HepG2 (cell line): Measurements from ENCODE around the gene A1CF. TPM values are rescaled to one million over a fixed set of nuclear protein-coding genes. Genes with fewer than 3 reads are reported as not detected.

ENCODE experiments used
- AKAP8 ChIP-seq: sonication (generic); formaldehyde crosslinking; IDR thresholded peaks from 2 replicates; pipeline ENCODE4 v1.5.1; 2020; ENCODE audit warnings: mild to moderate bottlenecking, missing genetic modification reagents
- HNRNPLL ChIP-seq: fragments of 200-400 bp; formaldehyde crosslinking; IDR thresholded peaks from 2 replicates; pipeline ENCODE4 v1.6.1; 2017; ENCODE audit warnings: mild to moderate bottlenecking, low read depth, low read length; ENCODE audit not compliant: poor library complexity, severe bottlenecking
- HNRNPUL1 ChIP-seq: fragments of 200-400 bp; formaldehyde crosslinking; IDR thresholded peaks from 2 replicates; pipeline ENCODE4 v1.6.1; 2017; ENCODE audit warnings: low read depth, mild to moderate bottlenecking, low read length, moderate library complexity
- IRF2 ChIP-seq: IDR thresholded peaks from 2 replicates; pipeline ENCODE4 v1.6.1; 2018; ENCODE audit warnings: missing genetic modification reagents, missing compliant biosample characterization
- ISL2 ChIP-seq: sonication (generic); formaldehyde crosslinking; IDR thresholded peaks from 2 replicates; pipeline ENCODE4 v1.5.0; 2020; ENCODE audit warnings: missing genetic modification reagents
- KLF13 ChIP-seq: sonication (generic); formaldehyde crosslinking; IDR thresholded peaks from 2 replicates; pipeline ENCODE4 v1.4.0; 2020; ENCODE audit warnings: mild to moderate bottlenecking, missing genetic modification reagents
- KLF6 ChIP-seq: IDR thresholded peaks from 2 replicates; pipeline ENCODE4 v1.8.0; 2016; ENCODE audit warnings: missing biosample characterization, missing genetic modification reagents
- NFIC ChIP-seq: IDR thresholded peaks from 2 replicates; pipeline ENCODE4 v1.6.1; 2012; ENCODE audit warnings: mild to moderate bottlenecking, low read length, inconsistent platforms
- PCBP2 ChIP-seq: fragments of 200-400 bp; formaldehyde crosslinking; optimal IDR thresholded peaks from 2 replicates; pipeline ENCODE3; 2018; ENCODE audit warnings: low read length, low read depth; ENCODE audit not compliant: poor library complexity, severe bottlenecking
- RAD51 ChIP-seq: fragments of 450-650 bp; IDR thresholded peaks from 2 replicates; pipeline ENCODE4 v1.6.1; 2016; ENCODE audit warnings: borderline replicate concordance
- TGIF2 ChIP-seq: IDR thresholded peaks from 2 replicates; pipeline ENCODE4 v1.6.1; 2016; ENCODE audit warnings: control low read depth, missing compliant biosample characterization
- ZNF431 ChIP-seq: sonication (generic); formaldehyde crosslinking; IDR thresholded peaks from 2 replicates; pipeline ENCODE4 v1.9.0; 2022; ENCODE audit warnings: missing genetic modification reagents, low read depth, mild to moderate bottlenecking, borderline replicate concordance
- ZNF598 ChIP-seq: sonication (generic); formaldehyde crosslinking; IDR thresholded peaks from 2 replicates; pipeline ENCODE4 v1.5.1; 2020; ENCODE audit warnings: mild to moderate bottlenecking, missing genetic modification reagents, borderline replicate concordance
- ZNF614 ChIP-seq: IDR thresholded peaks from 2 replicates; pipeline ENCODE4 v1.6.1; 2018; ENCODE audit warnings: missing biosample characterization, missing genetic modification reagents, inconsistent platforms, borderline replicate concordance
- ZNF776 ChIP-seq: sonication (generic); formaldehyde crosslinking; IDR thresholded peaks from 2 replicates; pipeline ENCODE4 v1.4.0; 2020; ENCODE audit warnings: mild to moderate bottlenecking, missing genetic modification reagents
- polyA plus RNA-seq, 8 experiments: library from polyadenylated mRNA; depleted of rRNA in 3 of 8; stranded (reverse) in 7 of 8; unstranded in 1 of 8; fragments of >200 nt; fragmentation: Illumina TruSeq in 4 of 8; extraction: Trizol in 4 of 8; gene quantifications; 2 replicates each; pipeline versions ENCODE4 v1.2.1 to v1.2.3, GENCODE V29; 2011 to 2016; ENCODE audit warnings: low read depth in 4 of 8, missing spikeins in 1 of 8, mixed read lengths in 1 of 8; ENCODE audit not compliant: insufficient read depth in 1 of 8
- total RNA-seq, 5 experiments: library from RNA; depleted of rRNA; stranded (reverse); fragments of >200 nt; fragmentation: Illumina TruSeq; extraction: Trizol; gene quantifications; 2 replicates each; pipeline ENCODE4 v1.2.3, GENCODE V29; 2016; ENCODE audit warnings: low read depth in 1 of 5
- TF ChIP-seq, protein P1 (sequence below): IDR thresholded peaks from 2 replicates; pipeline ENCODE4 v1.6.1; 2016; ENCODE audit warnings: low read depth
- TF ChIP-seq, protein P2 (sequence below): sonication (generic); formaldehyde crosslinking; IDR thresholded peaks from 2 replicates; pipeline ENCODE4 v1.5.0; 2020; ENCODE audit warnings: mild to moderate bottlenecking, missing genetic modification reagents, borderline replicate concordance
- TF ChIP-seq, protein P3 (sequence below): sonication (generic); formaldehyde crosslinking; IDR thresholded peaks from 2 replicates; pipeline ENCODE4 v1.4.0; 2020; ENCODE audit warnings: missing genetic modification reagents
- TF ChIP-seq, protein P4 (sequence below): IDR thresholded peaks from 2 replicates; pipeline ENCODE4 v1.4.0; 2020; ENCODE audit warnings: mild to moderate bottlenecking, missing genetic modification reagents

Gene A1CF
- total and polyA plus RNA-seq, 2 of the 13 experiments (the other 11 are each of a cell fraction or from before 2014, with no cell fraction given) = 56.1 to 58.1 TPM

DNA sequence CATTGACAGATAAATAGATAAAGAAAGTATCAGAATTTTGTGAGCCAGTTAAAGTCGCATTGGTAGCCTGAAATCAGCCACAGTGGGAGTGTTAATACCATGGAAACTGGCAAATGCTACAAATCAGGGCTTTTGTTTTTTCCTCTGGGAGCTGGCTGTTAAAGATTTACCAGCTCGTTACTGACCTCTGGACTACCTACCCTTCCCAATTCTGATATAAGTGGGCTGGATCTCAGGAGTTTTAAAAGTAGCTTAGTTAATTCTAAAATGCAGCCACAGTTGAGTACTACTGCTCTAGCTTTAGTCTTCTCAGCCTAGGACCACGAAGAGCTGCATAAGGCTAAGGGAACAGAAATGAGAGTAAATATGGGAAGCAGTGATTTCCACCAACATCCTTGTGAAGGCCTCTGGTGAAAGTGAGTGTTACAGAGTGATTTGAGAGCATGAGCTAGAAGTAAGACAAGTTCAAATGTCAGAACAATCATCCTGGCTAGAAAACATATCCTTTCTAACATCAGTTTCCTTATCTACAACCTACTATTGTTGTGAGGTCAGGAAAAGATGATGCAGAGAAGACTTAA is 53.2 kb downstream of the A1CF start (continued):
- TF ChIP-seq, protein P1, sequence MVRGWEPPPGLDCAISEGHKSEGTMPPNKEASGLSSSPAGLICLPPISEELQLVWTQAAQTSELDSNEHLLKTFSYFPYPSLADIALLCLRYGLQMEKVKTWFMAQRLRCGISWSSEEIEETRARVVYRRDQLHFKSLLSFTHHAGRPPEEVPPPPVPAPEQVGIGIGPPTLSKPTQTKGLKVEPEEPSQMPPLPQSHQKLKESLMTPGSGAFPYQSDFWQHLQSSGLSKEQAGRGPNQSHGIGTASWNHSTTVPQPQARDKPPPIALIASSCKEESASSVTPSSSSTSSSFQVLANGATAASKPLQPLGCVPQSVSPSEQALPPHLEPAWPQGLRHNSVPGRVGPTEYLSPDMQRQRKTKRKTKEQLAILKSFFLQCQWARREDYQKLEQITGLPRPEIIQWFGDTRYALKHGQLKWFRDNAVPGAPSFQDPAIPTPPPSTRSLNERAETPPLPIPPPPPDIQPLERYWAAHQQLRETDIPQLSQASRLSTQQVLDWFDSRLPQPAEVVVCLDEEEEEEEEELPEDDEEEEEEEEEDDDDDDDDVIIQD (CRISPR knock-in tag) = peak; percentile 82; the same call in 1 of the 2 replicates
- TF ChIP-seq AKAP8 (CRISPR knock-in tag) (no peak), PCBP2 (no peak), ZNF776 (CRISPR knock-in tag) (no peak), IRF2 (CRISPR knock-in tag) (no peak), ZNF614 (CRISPR knock-in tag) (no peak), ZNF598 (CRISPR knock-in tag) (no peak), HNRNPLL (no peak), KLF13 (CRISPR knock-in tag) (no peak), KLF6 (CRISPR knock-in tag) (no peak), ZNF431 (CRISPR knock-in tag) (no peak), ISL2 (CRISPR knock-in tag) (no peak), HNRNPUL1 (no peak), NFIC (no peak), TGIF2 (CRISPR knock-in tag) (no peak), RAD51 (no peak)
- TF ChIP-seq, protein P2, sequence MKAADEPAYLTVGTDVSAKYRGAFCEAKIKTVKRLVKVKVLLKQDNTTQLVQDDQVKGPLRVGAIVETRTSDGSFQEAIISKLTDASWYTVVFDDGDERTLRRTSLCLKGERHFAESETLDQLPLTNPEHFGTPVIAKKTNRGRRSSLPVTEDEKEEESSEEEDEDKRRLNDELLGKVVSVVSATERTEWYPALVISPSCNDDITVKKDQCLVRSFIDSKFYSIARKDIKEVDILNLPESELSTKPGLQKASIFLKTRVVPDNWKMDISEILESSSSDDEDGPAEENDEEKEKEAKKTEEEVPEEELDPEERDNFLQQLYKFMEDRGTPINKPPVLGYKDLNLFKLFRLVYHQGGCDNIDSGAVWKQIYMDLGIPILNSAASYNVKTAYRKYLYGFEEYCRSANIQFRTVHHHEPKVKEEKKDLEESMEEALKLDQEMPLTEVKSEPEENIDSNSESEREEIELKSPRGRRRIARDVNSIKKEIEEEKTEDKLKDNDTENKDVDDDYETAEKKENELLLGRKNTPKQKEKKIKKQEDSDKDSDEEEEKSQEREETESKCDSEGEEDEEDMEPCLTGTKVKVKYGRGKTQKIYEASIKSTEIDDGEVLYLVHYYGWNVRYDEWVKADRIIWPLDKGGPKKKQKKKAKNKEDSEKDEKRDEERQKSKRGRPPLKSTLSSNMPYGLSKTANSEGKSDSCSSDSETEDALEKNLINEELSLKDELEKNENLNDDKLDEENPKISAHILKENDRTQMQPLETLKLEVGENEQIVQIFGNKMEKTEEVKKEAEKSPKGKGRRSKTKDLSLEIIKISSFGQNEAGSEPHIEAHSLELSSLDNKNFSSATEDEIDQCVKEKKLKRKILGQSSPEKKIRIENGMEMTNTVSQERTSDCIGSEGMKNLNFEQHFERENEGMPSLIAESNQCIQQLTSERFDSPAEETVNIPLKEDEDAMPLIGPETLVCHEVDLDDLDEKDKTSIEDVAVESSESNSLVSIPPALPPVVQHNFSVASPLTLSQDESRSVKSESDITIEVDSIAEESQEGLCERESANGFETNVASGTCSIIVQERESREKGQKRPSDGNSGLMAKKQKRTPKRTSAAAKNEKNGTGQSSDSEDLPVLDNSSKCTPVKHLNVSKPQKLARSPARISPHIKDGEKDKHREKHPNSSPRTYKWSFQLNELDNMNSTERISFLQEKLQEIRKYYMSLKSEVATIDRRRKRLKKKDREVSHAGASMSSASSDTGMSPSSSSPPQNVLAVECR (CRISPR knock-in tag) = no peak
- TF ChIP-seq, protein P3, sequence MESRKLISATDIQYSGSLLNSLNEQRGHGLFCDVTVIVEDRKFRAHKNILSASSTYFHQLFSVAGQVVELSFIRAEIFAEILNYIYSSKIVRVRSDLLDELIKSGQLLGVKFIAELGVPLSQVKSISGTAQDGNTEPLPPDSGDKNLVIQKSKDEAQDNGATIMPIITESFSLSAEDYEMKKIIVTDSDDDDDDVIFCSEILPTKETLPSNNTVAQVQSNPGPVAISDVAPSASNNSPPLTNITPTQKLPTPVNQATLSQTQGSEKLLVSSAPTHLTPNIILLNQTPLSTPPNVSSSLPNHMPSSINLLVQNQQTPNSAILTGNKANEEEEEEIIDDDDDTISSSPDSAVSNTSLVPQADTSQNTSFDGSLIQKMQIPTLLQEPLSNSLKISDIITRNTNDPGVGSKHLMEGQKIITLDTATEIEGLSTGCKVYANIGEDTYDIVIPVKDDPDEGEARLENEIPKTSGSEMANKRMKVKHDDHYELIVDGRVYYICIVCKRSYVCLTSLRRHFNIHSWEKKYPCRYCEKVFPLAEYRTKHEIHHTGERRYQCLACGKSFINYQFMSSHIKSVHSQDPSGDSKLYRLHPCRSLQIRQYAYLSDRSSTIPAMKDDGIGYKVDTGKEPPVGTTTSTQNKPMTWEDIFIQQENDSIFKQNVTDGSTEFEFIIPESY (CRISPR knock-in tag) = no peak
- TF ChIP-seq, protein P4, sequence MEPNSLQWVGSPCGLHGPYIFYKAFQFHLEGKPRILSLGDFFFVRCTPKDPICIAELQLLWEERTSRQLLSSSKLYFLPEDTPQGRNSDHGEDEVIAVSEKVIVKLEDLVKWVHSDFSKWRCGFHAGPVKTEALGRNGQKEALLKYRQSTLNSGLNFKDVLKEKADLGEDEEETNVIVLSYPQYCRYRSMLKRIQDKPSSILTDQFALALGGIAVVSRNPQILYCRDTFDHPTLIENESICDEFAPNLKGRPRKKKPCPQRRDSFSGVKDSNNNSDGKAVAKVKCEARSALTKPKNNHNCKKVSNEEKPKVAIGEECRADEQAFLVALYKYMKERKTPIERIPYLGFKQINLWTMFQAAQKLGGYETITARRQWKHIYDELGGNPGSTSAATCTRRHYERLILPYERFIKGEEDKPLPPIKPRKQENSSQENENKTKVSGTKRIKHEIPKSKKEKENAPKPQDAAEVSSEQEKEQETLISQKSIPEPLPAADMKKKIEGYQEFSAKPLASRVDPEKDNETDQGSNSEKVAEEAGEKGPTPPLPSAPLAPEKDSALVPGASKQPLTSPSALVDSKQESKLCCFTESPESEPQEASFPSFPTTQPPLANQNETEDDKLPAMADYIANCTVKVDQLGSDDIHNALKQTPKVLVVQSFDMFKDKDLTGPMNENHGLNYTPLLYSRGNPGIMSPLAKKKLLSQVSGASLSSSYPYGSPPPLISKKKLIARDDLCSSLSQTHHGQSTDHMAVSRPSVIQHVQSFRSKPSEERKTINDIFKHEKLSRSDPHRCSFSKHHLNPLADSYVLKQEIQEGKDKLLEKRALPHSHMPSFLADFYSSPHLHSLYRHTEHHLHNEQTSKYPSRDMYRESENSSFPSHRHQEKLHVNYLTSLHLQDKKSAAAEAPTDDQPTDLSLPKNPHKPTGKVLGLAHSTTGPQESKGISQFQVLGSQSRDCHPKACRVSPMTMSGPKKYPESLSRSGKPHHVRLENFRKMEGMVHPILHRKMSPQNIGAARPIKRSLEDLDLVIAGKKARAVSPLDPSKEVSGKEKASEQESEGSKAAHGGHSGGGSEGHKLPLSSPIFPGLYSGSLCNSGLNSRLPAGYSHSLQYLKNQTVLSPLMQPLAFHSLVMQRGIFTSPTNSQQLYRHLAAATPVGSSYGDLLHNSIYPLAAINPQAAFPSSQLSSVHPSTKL = no peak
